Measurements from ENCODE around the gene LIX1L. TPM values are rescaled to one million over a fixed set of nuclear protein-coding genes. Genes with fewer than 3 reads are reported as not detected.

The LIX1L gene
- polyA plus RNA-seq, 12 donors, result 26.5 to 33.7 (median 30.6) TPM; not detected in 1

- DNase-seq, result no peak
These were observed 30.1 kb upstream of the LIX1L start for GRCh38 chr1:145987926-145988325.

- no peak for DNase-seq
These were observed 28.7 kb upstream of the LIX1L start for GRCh38 chr1:145986551-145986950.

GRCh38 chr1:145985502-145986439 is 28.0 kb upstream of the LIX1L start:
- no peak for DNase-seq

GRCh38 chr1:145985129-145985501 is 27.3 kb upstream of the LIX1L start:
- DNase-seq, result no peak

- DNase-seq, result no peak
These were observed 26.4 kb upstream of the LIX1L start for GRCh38 chr1:145983960-145984830.

GRCh38 chr1:145983206-145983675 is 25.4 kb upstream of the LIX1L start:
- DNase-seq, result no peak

- DNase-seq, result no peak
These were observed 24.4 kb upstream of the LIX1L start for GRCh38 chr1:145982010-145982723.

- no peak for DNase-seq
These were observed 22.7 kb upstream of the LIX1L start for GRCh38 chr1:145980457-145980994.

- DNase-seq, result no peak
These were observed 22.1 kb upstream of the LIX1L start for GRCh38 chr1:145979746-145980456.

GRCh38 chr1:145978854-145979745 is 21.3 kb upstream of the LIX1L start:
- DNase-seq, result peak; percentile 98

- no peak for DNase-seq
These were observed 20.6 kb upstream of the LIX1L start for GRCh38 chr1:145978471-145978853.

- DNase-seq, result peak; percentile 86
These were observed 20.0 kb upstream of the LIX1L start for GRCh38 chr1:145977486-145978470.

- DNase-seq, result no peak
These were observed 19.2 kb upstream of the LIX1L start for GRCh38 chr1:145977016-145977415.

- DNase-seq, result no peak
These were observed 17.4 kb upstream of the LIX1L start for GRCh38 chr1:145975216-145975615.

GRCh38 chr1:145974721-145975120 is 16.9 kb upstream of the LIX1L start:
- no peak for DNase-seq

GRCh38 chr1:145972580-145972979 is 14.8 kb upstream of the LIX1L start:
- DNase-seq, result no peak

- no peak for DNase-seq
These were observed 9.5 kb upstream of the LIX1L start for GRCh38 chr1:145967288-145967687.

GRCh38 chr1:145965119-145965744 is 7.4 kb upstream of the LIX1L start:
- DNase-seq, result no peak
